GM19239 (cell line): Measurements from ENCODE around the gene THEMIS.
"Not testable (repeated sequence)": the region's sequence is repeated elsewhere in the genome, so short reads cannot be mapped to it uniquely, and the experiment has no call there.

ENCODE experiments used
- DNase-seq: peaks from one replicate; pipeline ENCODE4 v3.0.0; 2011; ENCODE audit warnings: low spot score; ENCODE audit not compliant: insufficient read length
- FAIRE-seq: peaks from 2 replicates; lab custom pipeline; 2011; peaks lifted over from hg19 to GRCh38; lab: Jason Lieb, UNC

Gene THEMIS

GRCh38 chr6:127900935-127901334 lies at the start of gene THEMIS:
THEMIS (minus strand) TSS chr6:127901058; CDS start chr6:127900932, 126 bp downstream.
- FAIRE-seq, result peak; percentile 62

GRCh38 chr6:127949251-127949650 lies 48.4 kb upstream of the THEMIS start:
- no peak for DNase-seq
- peak; percentile 64 for FAIRE-seq

More at GRCh38 chr6:127900935-127901334, at the start of gene THEMIS:
- DNase-seq, result no peak

DNA sequence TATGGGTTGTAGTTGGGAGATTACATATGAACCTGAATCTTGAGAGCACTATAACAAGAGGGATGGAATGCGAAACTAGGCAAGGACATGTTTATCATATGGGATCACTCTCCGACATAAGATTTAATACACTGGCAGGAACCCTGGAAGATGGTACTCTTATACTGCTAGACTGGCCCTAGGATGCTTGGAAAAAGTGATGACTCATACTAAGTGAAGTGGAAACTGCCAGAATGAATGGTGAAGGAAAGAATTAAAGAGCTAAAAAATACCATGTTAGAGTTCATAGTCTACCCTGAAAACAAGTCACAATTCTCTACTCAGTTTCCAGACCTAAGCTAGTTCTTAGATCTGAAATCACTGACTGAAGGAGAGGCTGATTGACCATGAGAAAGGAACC lies 45.5 kb upstream of the THEMIS start:
- DNase-seq (no peak), FAIRE-seq (no peak)

- no peak for FAIRE-seq
- no peak for DNase-seq
Measured at GRCh38 chr6:127945434-127946097, 44.7 kb upstream of the THEMIS start.

- FAIRE-seq (no peak), DNase-seq (no peak)
Measured at GRCh38 chr6:127941228-127941627, 40.4 kb upstream of the THEMIS start.

DNA sequence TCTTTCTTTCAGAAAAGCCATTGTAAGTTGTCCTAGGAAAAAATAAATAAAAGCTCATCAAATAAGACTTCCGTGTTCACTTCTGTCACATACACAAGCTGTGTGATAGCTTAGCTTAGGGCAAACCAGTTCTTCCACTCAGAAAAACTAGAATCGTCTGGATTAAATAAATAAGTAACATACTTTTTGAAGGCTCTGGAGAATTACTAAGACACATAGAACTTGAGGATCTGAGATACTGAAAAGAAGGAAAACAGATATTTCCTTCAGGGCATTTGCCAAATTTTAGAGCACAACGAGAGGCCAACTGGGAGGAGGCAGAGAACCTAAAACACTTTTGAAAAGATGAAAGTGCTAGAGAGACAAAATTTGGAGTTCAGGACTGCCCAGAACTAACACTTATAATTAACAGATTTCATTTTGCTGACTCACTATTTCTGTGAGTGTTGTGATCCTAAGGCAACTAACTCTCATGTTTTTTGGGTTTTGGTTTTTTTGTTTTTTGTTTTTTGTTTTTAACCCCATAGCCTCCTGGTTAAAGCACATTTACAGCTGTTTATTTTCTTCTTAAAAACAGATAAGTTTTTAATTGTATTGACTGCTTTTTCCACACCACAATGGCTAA lies 38.7 kb upstream of the THEMIS start:
- DNase-seq, result no peak
- FAIRE-seq, result peak; percentile 21

DNA sequence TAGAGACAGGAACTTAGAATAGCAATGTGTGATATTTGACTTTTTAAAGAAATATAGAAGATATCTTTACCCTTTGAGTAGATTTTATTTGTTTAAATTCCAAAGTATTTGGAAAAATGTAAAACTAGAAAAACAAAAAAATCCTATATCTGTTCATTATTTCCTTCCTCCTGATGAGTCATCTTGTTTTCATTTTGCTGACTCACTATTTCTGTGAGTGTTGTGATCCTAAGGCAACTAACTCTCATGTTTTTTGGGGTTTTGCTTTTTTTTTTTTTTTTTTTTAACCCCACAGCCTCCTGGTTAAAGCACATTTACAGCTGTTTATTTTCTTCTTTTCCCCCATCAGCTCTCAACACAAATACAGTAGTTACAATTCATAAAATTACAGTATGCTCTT lies 37.8 kb upstream of the THEMIS start:
- DNase-seq, result no peak
- FAIRE-seq, result no peak

DNA sequence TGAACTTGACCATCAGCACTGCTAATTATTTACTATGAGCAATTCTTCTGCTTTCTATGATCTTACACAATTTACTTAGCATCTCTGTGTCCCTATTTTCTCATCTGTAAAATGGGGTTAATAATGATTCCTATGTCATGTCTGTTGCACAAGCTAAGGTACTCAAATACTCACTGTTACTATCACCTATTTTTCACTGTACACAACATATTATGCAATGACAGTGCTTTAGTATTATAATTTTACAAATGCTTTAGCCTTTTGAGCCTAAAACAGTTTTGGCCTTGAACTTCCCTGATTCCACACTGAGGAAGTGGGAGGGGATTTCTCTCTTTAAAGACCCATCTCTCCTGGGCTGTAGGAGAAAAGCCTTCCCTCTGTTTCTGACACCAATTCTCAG lies 36.9 kb upstream of the THEMIS start:
- DNase-seq, result no peak

GRCh38 chr6:127937102-127937501 lies 36.2 kb upstream of the THEMIS start:
- no peak for FAIRE-seq
- no peak for DNase-seq

More for the DNA sequence above, 36.9 kb upstream of the THEMIS start:
- no peak for FAIRE-seq

- FAIRE-seq, result peak; percentile 8
Measured at GRCh38 chr6:127934956-127935355, 34.1 kb upstream of the THEMIS start.

DNA sequence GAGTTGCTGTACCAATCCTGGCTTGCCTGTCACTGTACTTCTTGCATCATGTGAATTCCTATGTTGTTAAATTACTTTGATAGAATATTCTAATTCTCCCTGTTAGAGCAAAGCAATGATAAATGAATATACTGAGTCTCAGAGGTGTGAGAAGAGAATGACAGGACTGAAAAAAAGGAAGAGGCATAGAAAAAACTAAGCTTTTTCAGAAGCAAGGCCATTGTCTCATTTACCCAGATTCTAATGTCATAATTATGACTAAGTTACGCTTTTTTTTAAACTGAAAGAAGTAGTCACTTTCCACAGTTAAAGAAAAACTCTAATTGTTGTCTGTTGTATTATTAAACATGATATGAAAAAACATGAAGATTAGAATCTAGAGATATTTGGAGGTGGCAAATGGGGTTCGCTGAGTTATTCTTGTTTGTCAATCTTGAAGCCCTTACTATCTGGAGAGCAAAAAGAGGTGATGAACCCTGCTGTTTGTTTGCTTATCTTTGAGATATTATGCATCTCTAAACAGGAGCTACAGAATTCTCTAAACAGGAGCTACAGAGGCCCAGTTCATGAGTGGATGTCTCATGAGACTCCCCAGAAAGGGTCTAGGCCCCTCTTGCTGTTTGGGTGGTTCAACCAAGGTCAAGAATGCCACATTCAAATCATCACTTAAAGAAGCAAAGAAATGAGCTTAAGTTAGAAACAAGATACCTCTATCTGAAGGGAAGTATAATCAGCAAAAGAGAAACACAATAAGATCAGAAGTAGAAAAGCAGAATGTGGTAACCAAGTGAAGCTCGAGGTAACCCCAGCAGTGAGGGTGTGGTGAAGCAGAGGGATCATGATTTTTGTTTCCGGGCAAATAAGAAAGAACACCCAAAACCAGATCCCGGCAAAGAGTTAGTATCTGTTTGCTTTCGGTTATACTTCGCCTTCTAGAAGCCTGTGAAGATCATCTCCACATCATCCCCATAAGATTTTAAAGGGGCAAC lies 33.3 kb upstream of the THEMIS start:
- FAIRE-seq (no peak), DNase-seq (no peak)

More at GRCh38 chr6:127934956-127935355, 34.1 kb upstream of the THEMIS start:
- DNase-seq, result no peak

GRCh38 chr6:127933137-127933536 lies 32.3 kb upstream of the THEMIS start:
- DNase-seq (no peak), FAIRE-seq (no peak)

- FAIRE-seq (no peak), DNase-seq (no peak)
Measured at GRCh38 chr6:127932708-127933107, 31.9 kb upstream of the THEMIS start.

DNA sequence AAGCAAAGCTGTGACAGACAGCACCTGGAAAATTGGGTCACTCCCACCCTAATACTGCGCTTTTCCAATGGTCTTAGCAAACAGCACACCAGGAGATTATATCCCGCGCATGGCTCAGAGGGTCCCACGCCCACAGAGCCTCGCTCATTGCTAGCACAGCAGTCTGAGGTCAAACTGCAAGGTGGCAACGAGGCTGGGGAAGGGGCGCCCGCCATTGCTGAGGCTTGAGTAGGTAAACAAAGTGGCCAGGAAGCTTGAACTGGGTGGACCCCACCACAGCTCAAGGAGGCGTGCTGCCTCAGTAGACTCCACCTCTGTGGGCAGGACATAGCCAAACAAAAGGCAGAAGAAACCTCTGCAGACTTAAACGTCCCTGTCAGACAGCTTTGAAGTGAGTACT lies 25.6 kb upstream of the THEMIS start:
- FAIRE-seq, DNase-seq: not testable (repeated sequence)

GRCh38 chr6:127924440-127924839 lies 23.6 kb upstream of the THEMIS start:
- DNase-seq (no peak), FAIRE-seq (no peak)

DNA sequence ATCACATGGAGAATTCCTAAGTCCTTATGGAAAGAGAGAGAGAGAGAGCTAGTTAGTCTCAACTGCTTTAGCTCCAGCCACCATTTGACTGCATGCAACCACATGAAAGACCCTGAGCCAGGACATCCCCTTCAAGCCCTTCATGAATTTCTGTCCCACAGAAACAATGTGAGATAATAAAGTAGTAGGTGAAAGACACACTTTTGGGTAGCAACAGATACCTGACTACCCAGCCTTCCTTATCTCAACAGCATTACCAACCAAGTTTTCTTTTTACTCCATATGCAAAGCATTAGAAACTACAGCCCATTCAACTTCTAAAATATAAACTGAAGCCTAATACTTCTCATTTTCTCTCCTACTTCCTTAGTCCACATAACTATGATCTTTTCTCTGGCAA lies 23.2 kb upstream of the THEMIS start:
- FAIRE-seq (no peak), DNase-seq (no peak)

DNA sequence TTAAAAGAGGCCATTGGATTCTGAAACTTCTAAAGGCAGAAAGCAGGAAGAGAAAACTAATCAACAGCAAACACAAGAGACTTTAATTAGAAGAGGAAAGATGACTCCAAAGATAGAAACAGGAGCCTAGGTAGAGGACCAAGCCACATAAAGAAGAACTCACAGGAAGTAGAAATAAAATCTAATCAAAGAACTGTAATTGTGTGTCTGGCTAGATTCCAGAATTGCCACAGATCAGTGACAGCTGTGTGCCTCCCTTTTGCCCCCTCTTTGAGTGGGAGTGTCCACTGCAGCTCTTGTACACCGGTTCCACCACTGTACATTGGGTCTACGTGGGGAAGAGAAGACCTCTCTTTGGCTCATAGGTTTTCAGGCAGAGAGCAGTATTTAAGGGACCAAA lies 22.3 kb upstream of the THEMIS start:
- FAIRE-seq, result no peak
- DNase-seq, result no peak

DNA sequence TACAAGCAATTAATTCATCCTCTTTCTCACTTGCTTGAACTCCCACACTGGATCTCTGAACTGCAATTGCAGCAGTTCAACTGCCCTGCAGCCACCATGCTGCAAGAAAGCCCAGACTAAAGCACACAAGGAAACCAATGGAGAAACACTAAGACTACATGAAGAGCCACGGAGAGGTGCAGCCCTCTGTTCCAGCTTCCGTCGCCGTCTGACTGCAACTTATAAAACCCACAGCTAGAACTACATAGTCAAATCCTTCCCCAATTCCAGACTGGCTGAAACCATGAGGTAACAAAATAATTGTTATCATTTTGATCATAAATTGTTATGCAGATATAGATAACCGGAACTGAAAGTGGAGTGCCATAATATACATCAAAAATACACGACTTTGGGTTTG lies 21.1 kb upstream of the THEMIS start:
- DNase-seq (no peak), FAIRE-seq (no peak)

DNA sequence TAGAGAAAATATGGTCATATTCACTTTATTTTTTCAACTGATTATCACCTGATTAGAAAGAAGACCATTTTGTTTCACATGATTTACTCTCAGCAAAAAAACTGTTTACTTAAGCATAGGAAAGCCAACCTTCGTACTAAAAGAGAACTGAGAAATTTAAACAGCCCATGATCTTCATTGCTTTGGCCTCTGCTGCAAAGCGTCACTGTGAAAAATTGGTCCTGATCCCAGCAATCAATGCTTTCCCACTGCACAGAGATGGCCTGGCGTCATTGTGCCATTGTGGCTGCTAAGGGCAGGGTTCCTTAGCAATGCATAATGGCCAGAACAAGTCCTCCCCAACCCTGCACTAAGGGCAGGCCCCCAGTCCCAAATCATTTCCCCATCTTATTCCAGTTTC lies 19.9 kb upstream of the THEMIS start:
- no peak for FAIRE-seq
- no peak for DNase-seq

DNA sequence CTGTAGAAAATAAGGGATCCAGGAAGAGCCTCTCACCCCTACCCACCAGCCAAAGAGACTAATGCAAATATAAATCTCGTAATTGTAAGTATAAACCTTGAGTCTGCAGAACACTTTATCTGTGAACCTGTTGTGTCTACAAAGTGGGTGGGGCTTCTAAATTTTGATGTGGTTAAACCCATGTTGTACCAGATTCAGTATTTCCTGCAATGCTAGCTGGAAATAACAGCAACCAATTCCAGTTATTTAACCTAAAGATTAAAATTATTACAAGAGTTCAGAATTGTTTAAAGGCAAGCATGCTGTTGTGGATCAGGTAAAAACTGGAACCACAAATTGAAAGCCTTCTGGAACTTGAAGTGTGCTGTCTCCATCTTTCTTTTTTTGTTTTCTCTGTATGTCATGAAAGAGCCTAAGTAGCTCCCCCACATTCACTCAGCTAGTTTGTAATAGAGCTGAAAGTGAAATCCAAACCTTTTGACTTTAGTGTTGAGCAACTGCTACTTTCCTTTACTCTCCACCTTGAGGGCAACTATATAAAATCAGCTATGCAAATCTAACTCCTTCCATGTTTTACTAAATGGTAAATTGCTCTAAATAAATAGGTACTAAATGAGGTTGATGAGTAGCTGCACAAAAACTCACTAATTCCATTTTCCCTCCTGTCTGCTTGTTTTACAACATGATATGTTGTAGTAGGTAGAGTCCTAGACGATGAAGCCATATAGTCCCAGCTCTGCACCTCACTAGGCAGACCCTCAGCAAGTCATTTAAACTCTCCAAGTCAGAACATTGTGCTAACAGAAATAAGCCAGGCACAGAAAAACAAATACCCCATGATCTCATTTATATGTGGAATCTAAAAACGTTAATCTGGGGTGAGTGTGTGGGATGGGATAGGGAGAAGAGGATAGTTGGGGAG lies 17.9 kb upstream of the THEMIS start:
- DNase-seq, result no peak
- peak; percentile 64 for FAIRE-seq
